Right ventricle myocardium superior (tissue), 1 donor: ENCODE measurements around the gene EIF2AK3. TPM values are rescaled to one million over a fixed set of nuclear protein-coding genes. Genes with fewer than 3 reads are reported as not detected.

Experiments used
- ATAC-seq: fragments of 200-7000 bp; cut with Tn5 transposase; one replicate; pipeline ENCODE4 v1.9.1; 2020; ENCODE audit warnings: mild to moderate bottlenecking; ENCODE audit not compliant: poor library complexity
- DNase-seq: peaks from one replicate; pipeline ENCODE4 v3.0.0-alpha.2; 2020
- intact Hi-C: fragments of 100-400 bp; cut with DNase I; formaldehyde crosslinking; loops from one replicate; pipeline ENCODE4 v1.11.2; 2022
- total RNA-seq: library from RNA; stranded (reverse); fragmentation: NEBNext Ultra II Directional; extraction: Animal tissue kit (Norgen Biotek cat#: 25700); gene quantifications from one replicate; pipeline ENCODE4 v1.2.1, GENCODE V29; 2021
- donor health status: DM: no; HTN: yes; CAD: no; lungs with severe emphysema.

The EIF2AK3 gene
- total RNA-seq, 1 donor from 2014 or later = 4.7 TPM

GRCh38 chr2:88606371-88607030 lies 20.8 kb downstream of the EIF2AK3 start:
- ATAC-seq (no peak), DNase-seq (no peak)
- intact Hi-C loops = no loop called here

GRCh38 chr2:88603146-88603545 lies 24.1 kb downstream of the EIF2AK3 start:
- ATAC-seq (no peak), DNase-seq (no peak)
- intact Hi-C loops = no loop called here

- intact Hi-C loops = no loop called here
- DNase-seq = no peak
- ATAC-seq = no peak
These were observed 25.2 kb downstream of the EIF2AK3 start for GRCh38 chr2:88602022-88602421.

GRCh38 chr2:88601286-88601685 lies 26.0 kb downstream of the EIF2AK3 start:
- no peak for DNase-seq
- ATAC-seq = peak; percentile 35
- intact Hi-C loops = no loop called here

GRCh38 chr2:88600038-88600465 lies 27.2 kb downstream of the EIF2AK3 start:
- DNase-seq = no peak
- intact Hi-C loops = no loop called here

GRCh38 chr2:88599527-88599926 lies 27.7 kb downstream of the EIF2AK3 start:
- ATAC-seq = peak; percentile 8
- no peak for DNase-seq
- intact Hi-C loops = no loop called here

More at GRCh38 chr2:88600038-88600465, 27.2 kb downstream of the EIF2AK3 start:
- ATAC-seq = peak; percentile 89

- intact Hi-C loops = no loop called here
- ATAC-seq = no peak
These were observed 30.1 kb downstream of the EIF2AK3 start for GRCh38 chr2:88597168-88597567.

GRCh38 chr2:88596141-88596830 lies 31.0 kb downstream of the EIF2AK3 start:
- ATAC-seq = no peak
- DNase-seq = no peak
- intact Hi-C loops = no loop called here

More at GRCh38 chr2:88597168-88597567, 30.1 kb downstream of the EIF2AK3 start:
- no peak for DNase-seq

GRCh38 chr2:88591698-88592097 lies 35.6 kb downstream of the EIF2AK3 start:
- ATAC-seq = no peak
- no peak for DNase-seq
- intact Hi-C loops = loop anchor here (2.0 kb wide), 1 partner anchor 81 kb away; no protein-coding TSS in a partner anchor

- intact Hi-C loops = loop anchor here (2.0 kb wide), 1 partner anchor 82 kb away; no protein-coding TSS in a partner anchor
- ATAC-seq (peak; percentile 87), DNase-seq (no peak)
These were observed 36.2 kb downstream of the EIF2AK3 start for GRCh38 chr2:88590998-88591613.

- no peak for DNase-seq
- no peak for ATAC-seq
- intact Hi-C loops = no loop called here
These were observed 41.3 kb downstream of the EIF2AK3 start for GRCh38 chr2:88585969-88586368.

GRCh38 chr2:88582030-88582429 lies 45.2 kb downstream of the EIF2AK3 start:
- intact Hi-C loops = no loop called here
- DNase-seq (no peak), ATAC-seq (no peak)

GRCh38 chr2:88580088-88580487 lies 47.2 kb downstream of the EIF2AK3 start:
- ATAC-seq (no peak), DNase-seq (no peak)
- intact Hi-C loops = no loop called here

GRCh38 chr2:88575630-88576029 lies 51.6 kb downstream of the EIF2AK3 start:
- no peak for ATAC-seq
- intact Hi-C loops = no loop called here
- DNase-seq = no peak

GRCh38 chr2:88575051-88575450 lies 52.2 kb downstream of the EIF2AK3 start:
- ATAC-seq = no peak
- intact Hi-C loops = no loop called here
- no peak for DNase-seq

GRCh38 chr2:88574445-88574844 lies 52.8 kb downstream of the EIF2AK3 start:
- intact Hi-C loops = no loop called here
- ATAC-seq = no peak
- DNase-seq = no peak

GRCh38 chr2:88568179-88568578 lies 59.1 kb downstream of the EIF2AK3 start:
- DNase-seq = no peak
- intact Hi-C loops = no loop called here
- ATAC-seq = no peak

- intact Hi-C loops = no loop called here
- ATAC-seq (no peak), DNase-seq (no peak)
These were observed 62.9 kb downstream of the EIF2AK3 start for GRCh38 chr2:88564402-88564801.

GRCh38 chr2:88563129-88563528 lies 64.1 kb downstream of the EIF2AK3 start:
- intact Hi-C loops = no loop called here
- DNase-seq (no peak), ATAC-seq (no peak)
